H1 (cell line): ENCODE measurements around the gene NOX5. TPM values are rescaled to one million over a fixed set of nuclear protein-coding genes. Genes with fewer than 3 reads are reported as not detected.

Source experiments
- CBX5 ChIP-seq: fragments of 300-800, 300-1000 bp; sonication (generic); IDR thresholded peaks from 2 replicates; pipeline ENCODE4 v1.7.1; 2016; ENCODE audit warnings: antibody characterized with exemption, low read length, low read depth
- CBX8 ChIP-seq: fragments of 300-800, 300-1000 bp; sonication (generic); IDR thresholded peaks from 2 replicates; pipeline ENCODE4 v1.7.1; 2016; ENCODE audit warnings: low read depth, low read length, borderline replicate concordance
- CHD2 ChIP-seq: IDR thresholded peaks from 2 replicates; pipeline ENCODE4 v1.6.1; 2012; ENCODE audit warnings: low read length, improper control_type of control experiment
- JUND ChIP-seq: IDR thresholded peaks from 2 replicates; pipeline ENCODE4 v1.6.1; 2011; ENCODE audit warnings: mild to moderate bottlenecking, improper control_type of control experiment, low read length
- SP1 ChIP-seq: IDR thresholded peaks from 2 replicates; pipeline ENCODE4 v1.6.1; 2011; ENCODE audit warnings: low read depth, low read length
- SP2 ChIP-seq: IDR thresholded peaks from 2 replicates; pipeline ENCODE4 v1.6.1; 2012; ENCODE audit warnings: mild to moderate bottlenecking, low read length, inconsistent platforms
- SP4 ChIP-seq: IDR thresholded peaks from 2 replicates; pipeline ENCODE4 v1.6.1; 2012; ENCODE audit warnings: low read length, inconsistent platforms
- TAF7 ChIP-seq: optimal IDR thresholded peaks from 2 replicates; pipeline ENCODE3; 2011; ENCODE audit warnings: low read depth, mild to moderate bottlenecking, inconsistent platforms, low read length, moderate library complexity, borderline replicate concordance
- polyA plus RNA-seq, 7 experiments: library from polyadenylated mRNA; depleted of rRNA in 3 of 7; stranded (reverse) in 5 of 7; unstranded in 2 of 7; fragments of >200 nt in 5 of 7; fragments of 200-250 nt in 2 of 7; gene quantifications; 1 replicate in 5 of 7; 2 replicates in 1 of 7; 4 replicates in 1 of 7; pipeline versions ENCODE4 v1.2.1 to v1.2.3, GENCODE V29; 2011 to 2013; ENCODE audit warnings: missing spikeins in 2 of 7, mixed read lengths in 2 of 7
- total RNA-seq: library from RNA; stranded (reverse); fragmentation: NEBNext Ultra II Directional; extraction: Animal tissue kit (Norgen Biotek cat#: 25700); gene quantifications from 2 replicates; pipeline ENCODE4 v1.2.1, GENCODE V29; 2021
- TF ChIP-seq, protein P1 (sequence below): IDR thresholded peaks from 2 replicates; pipeline ENCODE4 v1.6.1; 2012; ENCODE audit warnings: inconsistent platforms
- TF ChIP-seq, protein P2 (sequence below): IDR thresholded peaks from 2 replicates; pipeline ENCODE4 v1.6.1; 2012; ENCODE audit warnings: low read length, inconsistent platforms

NOX5 gene
- total and polyA plus RNA-seq, 2 of the 8 experiments (the other 6 are each of a cell fraction or from before 2014, with no cell fraction given): under 0.01 TPM; not detected in 1

DNA sequence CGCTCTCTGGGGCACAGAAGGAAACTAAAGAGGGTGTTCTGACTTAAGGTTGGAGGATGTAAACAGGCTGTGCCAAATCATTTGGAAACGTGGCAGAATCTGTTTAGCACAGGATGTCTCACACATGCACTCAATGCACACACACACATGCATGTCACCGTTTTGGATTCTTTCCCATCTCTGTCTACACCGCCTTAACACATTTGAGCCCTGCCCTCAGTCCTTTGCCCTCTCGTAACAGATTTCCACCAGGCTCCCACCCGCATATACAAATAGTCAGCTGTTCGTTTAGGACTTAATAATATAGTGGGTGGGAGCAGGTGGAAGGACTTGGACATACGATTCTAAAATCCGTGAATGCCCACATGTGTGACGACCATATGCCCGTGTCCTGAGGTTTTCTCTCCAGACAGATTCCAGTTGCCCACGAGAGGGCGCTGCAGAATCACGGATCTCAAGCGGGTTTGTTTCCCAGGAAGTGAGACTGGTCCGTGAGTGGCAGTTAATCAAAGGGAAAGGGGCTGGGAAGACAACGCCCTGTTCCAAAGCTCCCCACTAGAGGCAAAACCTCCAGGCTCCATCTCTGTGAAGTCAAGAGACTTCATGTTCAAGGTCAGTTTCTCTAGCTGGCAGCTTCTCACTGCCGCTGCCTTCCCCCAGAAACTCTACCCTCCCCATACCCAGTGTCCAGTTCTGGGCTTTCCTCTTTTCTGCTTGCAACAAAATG is 44.5 kb downstream of the NOX5 start (continued):
- TF ChIP-seq, protein P1, sequence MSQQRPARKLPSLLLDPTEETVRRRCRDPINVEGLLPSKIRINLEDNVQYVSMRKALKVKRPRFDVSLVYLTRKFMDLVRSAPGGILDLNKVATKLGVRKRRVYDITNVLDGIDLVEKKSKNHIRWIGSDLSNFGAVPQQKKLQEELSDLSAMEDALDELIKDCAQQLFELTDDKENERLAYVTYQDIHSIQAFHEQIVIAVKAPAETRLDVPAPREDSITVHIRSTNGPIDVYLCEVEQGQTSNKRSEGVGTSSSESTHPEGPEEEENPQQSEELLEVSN: no peak
- no peak for TF ChIP-seq CBX8
- no peak for TF ChIP-seq SP2
- TF ChIP-seq SP4: no peak
- no peak for TF ChIP-seq CBX5
- TF ChIP-seq SP1: peak; percentile 15; the same call in 1 of the 2 replicates
- TF ChIP-seq, protein P2, sequence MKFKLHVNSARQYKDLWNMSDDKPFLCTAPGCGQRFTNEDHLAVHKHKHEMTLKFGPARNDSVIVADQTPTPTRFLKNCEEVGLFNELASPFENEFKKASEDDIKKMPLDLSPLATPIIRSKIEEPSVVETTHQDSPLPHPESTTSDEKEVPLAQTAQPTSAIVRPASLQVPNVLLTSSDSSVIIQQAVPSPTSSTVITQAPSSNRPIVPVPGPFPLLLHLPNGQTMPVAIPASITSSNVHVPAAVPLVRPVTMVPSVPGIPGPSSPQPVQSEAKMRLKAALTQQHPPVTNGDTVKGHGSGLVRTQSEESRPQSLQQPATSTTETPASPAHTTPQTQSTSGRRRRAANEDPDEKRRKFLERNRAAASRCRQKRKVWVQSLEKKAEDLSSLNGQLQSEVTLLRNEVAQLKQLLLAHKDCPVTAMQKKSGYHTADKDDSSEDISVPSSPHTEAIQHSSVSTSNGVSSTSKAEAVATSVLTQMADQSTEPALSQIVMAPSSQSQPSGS: no peak
- TF ChIP-seq CHD2: no peak; the same call in 1 of the 2 replicates
- peak; percentile 48; the same call in 1 of the 2 replicates for TF ChIP-seq JUND
- TF ChIP-seq TAF7: no peak
